K562 (cell line): ENCODE data around the gene KRT36. TPM values are rescaled to one million over a fixed set of nuclear protein-coding genes. Genes with fewer than 3 reads are reported as not detected.
A peak's percentile ranks its signal among the peaks of the same experiment; 100 is the strongest.

Experiments used
- ATAC-seq: fragments of 200-7000 bp; cut with Tn5 transposase; 3 replicates; pipeline ENCODE4 v1.9.1; 2020; ENCODE audit warnings: moderate library complexity
- BruUV-seq: library from RNA; stranded (reverse); fragments of 400-500 nt; replicated peaks from 2 replicates; lab custom pipeline; 2021; lab: Mats Ljungman, UMichigan
- CTCF ChIA-PET: fragments of 300-600 bp; formaldehyde crosslinking; extraction: SDS; loops from one replicate; lab custom pipeline; 2021; ENCODE audit warnings: low intra/inter-chr PET ratio; lab: Yijun Ruan, JAX
- POLR2A ChIA-PET: fragments of 300-600, 350-650 bp; sonication (Branson Sonifier 250); formaldehyde crosslinking; extraction: SDS; loops from one replicate; lab custom pipeline; 2021; ENCODE audit warnings: antibody characterized with exemption, inconsistent platforms; lab: Yijun Ruan, JAX
- DNase-seq, 4 experiments: peaks; one replicate each; pipeline versions ENCODE4 v3.0.0 to v3.0.0-alpha.2; 2011 to 2018; ENCODE audit warnings: low spot score in 3 of 4, mixed read lengths in 3 of 4; ENCODE audit errors: extremely low read depth in 1 of 4
- FAIRE-seq: peaks from 2 replicates; lab custom pipeline; 2011; peaks lifted over from hg19 to GRCh38; lab: Jason Lieb, UNC
- H2AFZ ChIP-seq: 2 replicates; pipeline ENCODE4 v1.6.0; 2011; ENCODE audit warnings: low read depth, low read length, control low read depth, inconsistent platforms
- H3K27ac ChIP-seq: fragments of 200-600 bp; 3 replicates; pipeline ENCODE4 v1.8.0; 2011; ENCODE audit warnings: low read depth, mild to moderate bottlenecking, control low read depth, inconsistent platforms, low read length, moderate library complexity, mixed read lengths; ENCODE audit errors: extremely low read depth
- H3K27me3 ChIP-seq, 2 experiments: fragments of 300-600 bp in 1 of 2; 2 replicates in 1 of 2; 3 replicates in 1 of 2; pipeline versions ENCODE4 v1.6.0 to v1.8.0; 2011; ENCODE audit warnings: inconsistent platforms in 2 of 2, low read length in 2 of 2, mild to moderate bottlenecking in 1 of 2, mixed read lengths in 1 of 2, moderate library complexity in 1 of 2; ENCODE audit not compliant: control insufficient read depth in 2 of 2, insufficient read depth in 2 of 2
- H3K36me3 ChIP-seq: fragments of 300-600 bp; 3 replicates; pipeline ENCODE4 v1.8.0; 2011; ENCODE audit warnings: mild to moderate bottlenecking, low read length, inconsistent platforms; ENCODE audit not compliant: control insufficient read depth, insufficient read depth
- H3K4me1 ChIP-seq, 2 experiments: fragments of 200-600 bp in 1 of 2; replicated peaks in 1 of 2; 2 replicates in 1 of 2; 3 replicates in 1 of 2; pipeline versions ENCODE4 v1.5.1 to v1.8.0; 2011; ENCODE audit warnings: inconsistent platforms in 2 of 2, low read length in 2 of 2, mild to moderate bottlenecking in 1 of 2, mixed read lengths in 1 of 2, moderate library complexity in 1 of 2; ENCODE audit not compliant: control insufficient read depth in 2 of 2, insufficient read depth in 2 of 2
- H3K4me2 ChIP-seq: 2 replicates; pipeline ENCODE4 v1.6.1; 2011; ENCODE audit warnings: low read length, control low read depth, inconsistent platforms, mixed read lengths; ENCODE audit not compliant: insufficient read depth
- H3K4me3 ChIP-seq: fragments of 200-600 bp; sonication (generic), shearing (Covaris generic); 2 replicates; pipeline ENCODE4 v1.5.1; 2016; ENCODE audit warnings: control low read depth, inconsistent platforms
- H3K79me2 ChIP-seq: fragments of 200-600 bp; 3 replicates; pipeline ENCODE4 v1.8.0; 2011; ENCODE audit warnings: low read length, inconsistent platforms; ENCODE audit not compliant: control insufficient read depth, insufficient read depth
- H3K9ac ChIP-seq, 2 experiments: 2 replicates each; pipeline versions ENCODE4 v1.6.0 to v1.6.1; 2011; ENCODE audit warnings: low read depth in 2 of 2, low read length in 2 of 2, control low read depth in 1 of 2, inconsistent platforms in 1 of 2, mild to moderate bottlenecking in 1 of 2, mixed read lengths in 1 of 2; ENCODE audit not compliant: insufficient read depth in 1 of 2
- H3K9me1 ChIP-seq: one replicate; pipeline ENCODE4 v1.6.0; 2011; ENCODE audit warnings: inconsistent platforms, mild to moderate bottlenecking, low read length, moderate library complexity; ENCODE audit not compliant: control insufficient read depth, insufficient read depth
- H3K9me3 ChIP-seq: replicated peaks from 2 replicates; pipeline ENCODE4 v1.5.1; 2011; ENCODE audit warnings: low read depth, low read length, inconsistent platforms; ENCODE audit not compliant: control insufficient read depth, insufficient read depth
- H4K20me1 ChIP-seq: replicated peaks from 2 replicates; pipeline ENCODE4 v1.6.1; 2011; ENCODE audit warnings: low read length, inconsistent platforms, mixed read lengths; ENCODE audit not compliant: control insufficient read depth, insufficient read depth
- GTF2F1 ChIP-seq: IDR thresholded peaks from 2 replicates; pipeline ENCODE4 v1.6.1; 2011; ENCODE audit warnings: low read depth, low read length, improper control_type of control experiment
- MEF2D ChIP-seq: conservative IDR thresholded peaks from 2 replicates; pipeline ENCODE4 v1.6.1; 2016; ENCODE audit warnings: low read depth, missing genetic modification characterization, missing compliant biosample characterization
- MTA1 ChIP-seq: fragments of 450-650 bp; IDR thresholded peaks from 2 replicates; pipeline ENCODE4 v1.6.1; 2017; ENCODE audit warnings: borderline replicate concordance
- PYGO2 ChIP-seq: fragments of 450-650 bp; IDR thresholded peaks from 2 replicates; pipeline ENCODE4 v1.6.1; 2016; ENCODE audit warnings: mild to moderate bottlenecking, missing genetic modification characterization, moderate library complexity, missing compliant biosample characterization
- RAD21 ChIP-seq, 2 experiments: fragments of 250-450 bp in 1 of 2; fragments of 450-650 bp in 1 of 2; sonication (Bioruptor Pico) in 1 of 2; formaldehyde crosslinking in 1 of 2; IDR thresholded peaks in 1 of 2; conservative IDR thresholded peaks in 1 of 2; 2 replicates each; pipeline versions ENCODE4 v1.4.0 to v1.8.0; 2020 to 2022; ENCODE audit warnings: mild to moderate bottlenecking in 2 of 2, moderate library complexity in 1 of 2
- RBM25 ChIP-seq: fragments of 200-400 bp; formaldehyde crosslinking; IDR thresholded peaks from 2 replicates; pipeline ENCODE4 v1.6.1; 2018; ENCODE audit warnings: low read length, low read depth, moderate library complexity; ENCODE audit not compliant: severe bottlenecking
- SPI1 ChIP-seq: IDR thresholded peaks from 2 replicates; pipeline ENCODE4 v1.6.1; 2011; ENCODE audit warnings: low read depth, low read length, control low read depth, borderline replicate concordance
- WGBS: fragments of 100-300 bp; shearing (Covaris generic); methylation state at CpG from one replicate; pipeline ENCODE4 v1.1.6; 2016; ENCODE audit warnings: low coverage, mixed read lengths; ENCODE audit not compliant: insufficient coverage; ENCODE audit errors: missing lambda C conversion rate; 5-methylcytosine and 5-hydroxymethylcytosine counted together
- in situ Hi-C: fragments of 300-500 bp; cut with MboI; formaldehyde crosslinking; loops from 4 replicates; pipeline ENCODE4 v1.15.0; 2018; ENCODE audit warnings: inconsistent platforms, mixed read lengths
- intact Hi-C: fragments of 100-400 bp; cut with micrococcal nuclease; formaldehyde crosslinking; loops from 2 replicates; pipeline ENCODE4 v1.14.2; 2022
- polyA plus RNA-seq, 8 experiments: library from polyadenylated mRNA; depleted of rRNA in 4 of 8; stranded (reverse) in 5 of 8; unstranded in 3 of 8; fragments of >200 nt; fragmentation: Nextera tagmentation in 2 of 8; fragmentation: Illumina TruSeq in 1 of 8; extraction: Ambion mirVana in 2 of 8; extraction: Trizol in 1 of 8; gene quantifications; 2 replicates each; pipeline versions ENCODE4 v1.2.1 to v1.2.3, GENCODE V29; 2011 to 2014; ENCODE audit warnings: inconsistent platforms in 1 of 8, missing spikeins in 1 of 8
- total RNA-seq, 7 experiments: library from RNA; depleted of rRNA in 6 of 7; stranded (reverse); fragments of >200 nt in 6 of 7; fragmentation: Illumina TruSeq in 2 of 7; extraction: Trizol in 2 of 7; gene quantifications; 2 replicates each; pipeline versions ENCODE4 v1.2.1 to v1.2.3, GENCODE V29; 2011 to 2021; ENCODE audit warnings: low replicate concordance in 1 of 7
- TF ChIP-seq, protein P1 (sequence below), 3 experiments: fragments of 200-800 bp in 1 of 3; sonication (Bioruptor generic) in 1 of 3; sonication (generic) in 1 of 3; formaldehyde crosslinking in 1 of 3; IDR thresholded peaks; 2 replicates each; pipeline versions ENCODE4 v1.6.1 to v1.8.0; 2016 to 2022; ENCODE audit warnings: mild to moderate bottlenecking in 2 of 3, missing compliant biosample characterization in 2 of 3, missing genetic modification characterization in 2 of 3, missing genetic modification reagents in 1 of 3
- TF ChIP-seq, protein P2 (sequence below): fragments of 450-650 bp; IDR thresholded peaks from 2 replicates; pipeline ENCODE4 v1.6.1; 2018; ENCODE audit warnings: mild to moderate bottlenecking, low read depth; ENCODE audit not compliant: partially characterized antibody
- TF ChIP-seq, protein P3 (sequence below): conservative IDR thresholded peaks from 2 replicates; pipeline ENCODE4 v1.6.1; 2011; ENCODE audit warnings: low read depth, mild to moderate bottlenecking, low read length; ENCODE audit not compliant: control insufficient read depth
- TF ChIP-seq, protein P4 (sequence below): sonication (generic); formaldehyde crosslinking; IDR thresholded peaks from 2 replicates; pipeline ENCODE4 v1.4.0; 2020; ENCODE audit warnings: mild to moderate bottlenecking, missing genetic modification reagents
- TF ChIP-seq, protein P5 (sequence below): fragments of 250-450 bp; sonication (Bioruptor Pico); IDR thresholded peaks from 2 replicates; pipeline ENCODE4 v1.8.0; 2021; ENCODE audit warnings: moderate library complexity, mild to moderate bottlenecking, inconsistent platforms

Gene KRT36
- total and polyA plus RNA-seq, 9 of the 15 experiments (the other 6 are each of a cell fraction or from before 2014, with no cell fraction given): 0.04 TPM; not detected in 8

DNA sequence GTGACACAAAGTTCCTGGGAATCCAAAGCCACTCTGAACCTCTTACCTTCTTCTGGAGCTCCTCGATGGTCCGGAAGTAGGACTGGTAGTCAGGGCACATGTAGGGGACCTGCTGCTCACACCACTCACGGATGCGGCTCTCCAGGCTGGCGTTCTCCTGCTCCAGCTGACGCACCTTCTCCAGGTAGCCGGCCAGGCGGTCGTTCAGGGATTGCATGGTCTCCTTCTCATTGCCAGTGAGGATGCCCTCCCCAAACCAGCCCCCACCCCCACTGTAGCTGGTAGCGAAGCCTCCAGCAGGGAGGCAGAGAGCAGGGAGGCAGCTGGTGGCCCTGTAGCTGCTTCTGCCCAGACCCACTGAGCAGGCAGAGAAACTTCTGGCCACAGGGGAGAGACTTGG lies 9.1 kb downstream of the KRT36 start (continued):
- TF ChIP-seq, protein P1, sequence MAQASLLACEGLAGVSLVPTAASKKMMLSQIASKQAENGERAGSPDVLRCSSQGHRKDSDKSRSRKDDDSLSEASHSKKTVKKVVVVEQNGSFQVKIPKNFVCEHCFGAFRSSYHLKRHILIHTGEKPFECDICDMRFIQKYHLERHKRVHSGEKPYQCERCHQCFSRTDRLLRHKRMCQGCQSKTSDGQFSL (CRISPR knock-in tag; IDR thresholded peaks at IDR 0.05): no peak
- TF ChIP-seq, protein P1 (tag; IDR thresholded peaks at IDR 0.05): no peak
- TF ChIP-seq RAD21 (CRISPR knock-in tag; conservative IDR thresholded peaks at IDR 0.05 in 1 of 2, IDR thresholded peaks at IDR 0.05 in 1 of 2) (no peak), GTF2F1 (no peak), MEF2D (tag) (no peak), PYGO2 (no peak)

DNA sequence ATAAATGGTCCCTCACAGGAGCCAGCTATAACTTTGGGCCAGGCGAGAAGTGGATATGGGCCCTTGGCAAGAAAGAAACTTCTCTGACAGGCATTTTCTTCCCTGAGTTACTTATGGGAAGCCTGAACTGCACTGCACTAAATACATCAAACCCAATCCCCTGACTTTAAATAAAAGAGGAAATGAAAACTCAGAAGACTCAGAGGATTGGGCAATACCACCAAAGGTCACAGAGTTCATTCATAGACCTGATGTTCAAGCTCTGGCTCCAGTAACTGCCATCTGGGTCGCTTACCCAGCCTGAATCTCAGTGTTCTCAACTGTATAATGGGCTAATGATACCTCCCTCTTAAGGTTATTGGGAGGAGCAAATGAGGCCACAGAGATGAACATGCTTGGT lies 9.6 kb downstream of the KRT36 start:
- Histone ChIP-seq H3K9me3 (no peaks in the 10 kb centered on the region), H3K4me1 (peaks cover 8 to 9% of the 10 kb centered on the region in 2 experiments; a peak in 3 of 5 replicates), H3K9me1 (no peaks in the 10 kb centered on the region), H3K79me2 (no peaks in the 10 kb centered on the region), H4K20me1 (peaks cover 12% of the 10 kb centered on the region), H3K36me3 (no peaks in the 10 kb centered on the region), H3K27me3 (peaks cover 17 to 75% of the 10 kb centered on the region in 2 experiments), H3K4me2 (no peak overlapping the region), H2AFZ (no peak overlapping the region), H3K4me3 (no peak overlapping the region), H3K9ac (no peak overlapping the region), H3K27ac (no peak overlapping the region)
- DNase-seq: no peak
- no TSS peak for BruUV-seq
- FAIRE-seq: no peak
- WGBS: 4% methylated on average over 2 of the region's 2 CpGs
- ATAC-seq: no peak
- POLR2A ChIA-PET: no interaction called here
- CTCF ChIA-PET: no interaction called here
- in situ Hi-C loops: no loop called here
- intact Hi-C loops: loop anchor here (10.0 kb wide), 1 partner anchor 185 kb away; no protein-coding TSS in a partner anchor
- TF ChIP-seq, protein P2, sequence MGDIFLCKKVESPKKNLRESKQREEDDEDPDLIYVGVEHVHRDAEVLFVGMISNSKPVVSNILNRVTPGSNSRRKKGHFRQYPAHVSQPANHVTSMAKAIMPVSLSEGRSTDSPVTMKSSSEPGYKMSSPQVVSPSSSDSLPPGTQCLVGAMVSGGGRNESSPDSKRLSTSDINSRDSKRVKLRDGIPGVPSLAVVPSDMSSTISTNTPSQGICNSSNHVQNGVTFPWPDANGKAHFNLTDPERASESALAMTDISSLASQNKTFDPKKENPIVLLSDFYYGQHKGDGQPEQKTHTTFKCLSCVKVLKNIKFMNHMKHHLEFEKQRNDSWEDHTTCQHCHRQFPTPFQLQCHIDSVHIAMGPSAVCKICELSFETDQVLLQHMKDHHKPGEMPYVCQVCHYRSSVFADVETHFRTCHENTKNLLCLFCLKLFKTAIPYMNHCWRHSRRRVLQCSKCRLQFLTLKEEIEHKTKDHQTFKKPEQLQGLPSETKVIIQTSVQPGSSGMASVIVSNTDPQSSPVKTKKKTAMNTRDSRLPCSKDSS: no peak
- TF ChIP-seq, protein P3, sequence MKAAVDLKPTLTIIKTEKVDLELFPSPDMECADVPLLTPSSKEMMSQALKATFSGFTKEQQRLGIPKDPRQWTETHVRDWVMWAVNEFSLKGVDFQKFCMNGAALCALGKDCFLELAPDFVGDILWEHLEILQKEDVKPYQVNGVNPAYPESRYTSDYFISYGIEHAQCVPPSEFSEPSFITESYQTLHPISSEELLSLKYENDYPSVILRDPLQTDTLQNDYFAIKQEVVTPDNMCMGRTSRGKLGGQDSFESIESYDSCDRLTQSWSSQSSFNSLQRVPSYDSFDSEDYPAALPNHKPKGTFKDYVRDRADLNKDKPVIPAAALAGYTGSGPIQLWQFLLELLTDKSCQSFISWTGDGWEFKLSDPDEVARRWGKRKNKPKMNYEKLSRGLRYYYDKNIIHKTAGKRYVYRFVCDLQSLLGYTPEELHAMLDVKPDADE: no peak
- TF ChIP-seq, protein P4, sequence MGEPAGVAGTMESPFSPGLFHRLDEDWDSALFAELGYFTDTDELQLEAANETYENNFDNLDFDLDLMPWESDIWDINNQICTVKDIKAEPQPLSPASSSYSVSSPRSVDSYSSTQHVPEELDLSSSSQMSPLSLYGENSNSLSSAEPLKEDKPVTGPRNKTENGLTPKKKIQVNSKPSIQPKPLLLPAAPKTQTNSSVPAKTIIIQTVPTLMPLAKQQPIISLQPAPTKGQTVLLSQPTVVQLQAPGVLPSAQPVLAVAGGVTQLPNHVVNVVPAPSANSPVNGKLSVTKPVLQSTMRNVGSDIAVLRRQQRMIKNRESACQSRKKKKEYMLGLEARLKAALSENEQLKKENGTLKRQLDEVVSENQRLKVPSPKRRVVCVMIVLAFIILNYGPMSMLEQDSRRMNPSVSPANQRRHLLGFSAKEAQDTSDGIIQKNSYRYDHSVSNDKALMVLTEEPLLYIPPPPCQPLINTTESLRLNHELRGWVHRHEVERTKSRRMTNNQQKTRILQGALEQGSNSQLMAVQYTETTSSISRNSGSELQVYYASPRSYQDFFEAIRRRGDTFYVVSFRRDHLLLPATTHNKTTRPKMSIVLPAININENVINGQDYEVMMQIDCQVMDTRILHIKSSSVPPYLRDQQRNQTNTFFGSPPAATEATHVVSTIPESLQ (CRISPR knock-in tag): no peak
- TF ChIP-seq RBM25 (peak; percentile 46), MTA1 (no peak), SPI1 (0 out of 2 replicates have a peak, but pooled peaks have one; percentile 19)
- TF ChIP-seq, protein P5, sequence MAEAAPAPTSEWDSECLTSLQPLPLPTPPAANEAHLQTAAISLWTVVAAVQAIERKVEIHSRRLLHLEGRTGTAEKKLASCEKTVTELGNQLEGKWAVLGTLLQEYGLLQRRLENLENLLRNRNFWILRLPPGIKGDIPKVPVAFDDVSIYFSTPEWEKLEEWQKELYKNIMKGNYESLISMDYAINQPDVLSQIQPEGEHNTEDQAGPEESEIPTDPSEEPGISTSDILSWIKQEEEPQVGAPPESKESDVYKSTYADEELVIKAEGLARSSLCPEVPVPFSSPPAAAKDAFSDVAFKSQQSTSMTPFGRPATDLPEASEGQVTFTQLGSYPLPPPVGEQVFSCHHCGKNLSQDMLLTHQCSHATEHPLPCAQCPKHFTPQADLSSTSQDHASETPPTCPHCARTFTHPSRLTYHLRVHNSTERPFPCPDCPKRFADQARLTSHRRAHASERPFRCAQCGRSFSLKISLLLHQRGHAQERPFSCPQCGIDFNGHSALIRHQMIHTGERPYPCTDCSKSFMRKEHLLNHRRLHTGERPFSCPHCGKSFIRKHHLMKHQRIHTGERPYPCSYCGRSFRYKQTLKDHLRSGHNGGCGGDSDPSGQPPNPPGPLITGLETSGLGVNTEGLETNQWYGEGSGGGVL: no peak
